Activated T-cell treated with anti-CD3 and anti-CD28 coated beads for 24 hours (primary cell): Measurements from ENCODE around the gene ICAM1.

Experiments
- DNase-seq: peaks from one replicate; pipeline ENCODE4 v3.0.0-alpha.2; 2020; ENCODE audit warnings: low read depth

The ICAM1 gene

DNA sequence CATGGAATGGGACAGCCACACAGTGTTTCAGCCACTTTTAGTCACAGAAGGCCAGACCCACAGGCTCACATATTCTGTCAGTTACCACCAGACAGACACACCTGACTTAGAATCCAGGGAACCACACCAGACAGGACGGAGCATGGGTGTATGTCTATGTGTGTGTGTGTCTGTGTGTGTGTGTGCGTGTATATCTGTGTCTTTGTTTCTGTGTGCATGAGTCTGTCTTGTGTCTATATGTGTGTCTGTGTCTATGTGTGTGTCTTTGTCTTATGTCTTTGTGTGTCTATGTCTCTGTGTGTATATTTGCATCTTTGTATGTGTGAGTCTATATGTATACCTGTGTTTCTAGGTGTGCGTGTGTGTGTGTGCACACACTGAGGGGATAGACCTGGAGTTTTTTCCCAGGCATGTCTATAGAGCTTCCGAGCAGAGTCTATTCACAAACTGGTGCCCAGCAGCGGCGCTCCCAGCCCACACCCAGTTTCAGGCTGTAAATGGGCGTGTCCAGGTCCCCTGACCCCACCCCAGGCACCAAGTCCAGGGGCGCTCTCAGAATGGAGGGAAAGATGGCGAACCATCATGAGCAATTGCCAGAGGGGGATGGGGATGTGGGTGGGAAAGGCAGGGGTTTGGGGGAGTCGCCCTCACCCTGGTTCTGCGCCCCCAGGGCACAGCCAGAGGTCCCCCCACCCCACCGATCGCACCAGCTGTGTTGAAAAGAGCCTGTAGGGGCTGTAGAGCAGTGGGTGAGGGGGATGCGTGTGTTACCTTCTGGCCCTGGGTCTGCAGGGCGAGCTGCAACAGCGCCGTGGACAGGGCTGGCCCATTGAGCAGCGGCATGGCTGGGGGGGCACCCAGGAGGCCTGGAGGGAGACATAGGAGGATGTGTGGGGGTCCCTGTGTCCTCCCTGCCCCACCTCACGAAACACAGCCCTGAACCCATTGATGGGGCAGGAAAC, 51.2 kb downstream of the ICAM1 start:
- no peak for DNase-seq

DNA sequence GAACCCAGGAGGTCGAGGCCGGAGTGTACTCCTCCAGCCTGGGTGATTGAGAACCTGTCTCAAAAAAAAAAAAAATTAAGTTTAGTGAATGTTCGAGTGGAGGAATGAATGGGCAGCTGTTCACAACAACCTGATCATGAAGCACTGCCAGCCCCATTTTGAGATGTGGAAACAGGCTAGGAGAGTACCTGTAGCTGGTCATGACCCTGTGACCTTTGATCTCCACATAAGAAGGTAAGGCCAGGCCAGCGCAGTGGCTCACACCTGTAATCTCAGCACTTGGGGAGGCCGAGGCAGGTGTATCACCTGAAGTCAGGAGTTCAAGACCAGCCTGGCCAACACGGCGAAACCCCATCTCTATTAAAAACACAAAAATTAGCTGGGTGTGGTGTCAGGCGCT, 54.8 kb downstream of the ICAM1 start:
- no peak for DNase-seq

DNA sequence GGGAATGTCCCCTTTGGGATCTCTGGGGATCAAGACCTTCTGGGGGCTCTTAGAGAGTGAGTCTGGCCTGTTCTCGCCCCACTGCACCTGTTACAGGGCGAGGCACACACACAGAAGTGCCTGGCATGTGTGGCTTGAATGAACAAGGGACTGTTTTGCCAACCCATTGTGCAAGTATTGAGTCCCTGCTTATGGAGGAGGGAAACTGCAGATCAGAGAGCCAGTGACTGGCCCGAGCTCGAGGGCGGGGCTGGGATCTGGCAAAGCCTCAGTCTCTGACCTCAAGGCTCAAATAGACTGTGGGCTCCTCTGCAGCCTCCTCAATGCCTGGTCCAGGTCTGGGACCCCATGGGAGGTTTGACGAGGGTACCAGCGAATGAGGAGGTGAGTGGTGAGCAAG, 56.9 kb downstream of the ICAM1 start:
- no peak for DNase-seq

DNA sequence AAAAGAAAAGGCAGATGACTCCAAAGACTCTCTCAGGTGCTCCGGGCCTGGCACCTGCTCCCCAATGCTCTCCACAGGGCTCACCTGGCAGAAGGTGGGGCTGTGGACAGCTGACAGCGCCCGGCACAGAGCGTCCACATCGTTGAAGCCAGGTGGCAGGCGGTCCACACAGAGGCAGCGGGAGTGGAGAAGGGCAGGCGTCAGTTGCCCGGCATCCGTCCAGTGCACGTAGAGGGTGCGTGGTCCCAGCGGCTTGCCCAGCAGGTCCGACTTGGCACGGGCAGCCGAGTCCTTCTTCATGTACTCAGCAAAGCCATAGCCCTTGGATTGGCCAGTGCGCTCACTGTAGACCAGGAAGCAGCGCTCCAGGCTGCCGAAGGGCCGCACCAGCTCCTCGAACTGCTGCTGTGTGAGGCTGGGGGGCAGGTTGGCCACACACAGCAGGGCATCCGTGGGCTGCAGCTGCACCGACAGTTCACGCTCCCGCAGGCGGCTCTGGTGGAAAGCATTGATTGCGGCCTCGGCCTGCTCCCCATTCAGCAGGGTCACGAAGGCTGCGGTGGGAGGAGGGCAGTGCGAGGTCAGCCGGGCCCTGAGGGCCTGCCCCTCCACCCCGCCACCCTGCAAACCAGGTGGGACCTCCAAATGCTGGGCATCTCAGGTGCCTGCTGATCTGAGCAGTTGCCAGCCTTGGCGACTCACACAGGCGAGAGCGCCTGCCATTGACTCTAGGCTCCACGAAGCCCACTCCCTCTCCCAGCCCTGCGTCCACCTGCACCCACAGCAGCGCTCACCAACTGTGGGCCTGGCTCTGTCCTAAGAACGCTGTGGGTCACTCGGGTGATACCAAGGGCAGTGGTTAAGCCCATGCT, 57.9 kb downstream of the ICAM1 start:
- no peak for DNase-seq

DNA sequence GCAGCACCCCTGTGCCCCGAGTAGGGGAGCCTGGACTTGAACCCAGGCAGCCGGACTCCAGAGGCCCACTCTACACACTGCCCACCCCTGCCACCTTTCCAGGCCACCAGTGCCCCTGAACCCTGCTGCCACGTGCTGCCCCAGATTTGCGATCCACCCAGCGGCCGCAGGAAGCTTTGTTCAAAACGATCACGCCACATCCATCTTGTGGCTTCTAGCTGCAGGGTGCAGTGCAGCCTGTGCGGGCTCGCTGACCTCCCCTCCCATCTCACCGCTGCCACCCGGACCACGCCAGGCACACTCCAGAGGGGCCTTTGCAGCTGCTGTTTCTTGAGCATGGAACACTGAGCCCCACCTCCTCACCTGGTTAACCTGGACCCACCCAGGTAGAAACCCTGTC, 58.6 kb downstream of the ICAM1 start:
- DNase-seq, result no peak

DNA sequence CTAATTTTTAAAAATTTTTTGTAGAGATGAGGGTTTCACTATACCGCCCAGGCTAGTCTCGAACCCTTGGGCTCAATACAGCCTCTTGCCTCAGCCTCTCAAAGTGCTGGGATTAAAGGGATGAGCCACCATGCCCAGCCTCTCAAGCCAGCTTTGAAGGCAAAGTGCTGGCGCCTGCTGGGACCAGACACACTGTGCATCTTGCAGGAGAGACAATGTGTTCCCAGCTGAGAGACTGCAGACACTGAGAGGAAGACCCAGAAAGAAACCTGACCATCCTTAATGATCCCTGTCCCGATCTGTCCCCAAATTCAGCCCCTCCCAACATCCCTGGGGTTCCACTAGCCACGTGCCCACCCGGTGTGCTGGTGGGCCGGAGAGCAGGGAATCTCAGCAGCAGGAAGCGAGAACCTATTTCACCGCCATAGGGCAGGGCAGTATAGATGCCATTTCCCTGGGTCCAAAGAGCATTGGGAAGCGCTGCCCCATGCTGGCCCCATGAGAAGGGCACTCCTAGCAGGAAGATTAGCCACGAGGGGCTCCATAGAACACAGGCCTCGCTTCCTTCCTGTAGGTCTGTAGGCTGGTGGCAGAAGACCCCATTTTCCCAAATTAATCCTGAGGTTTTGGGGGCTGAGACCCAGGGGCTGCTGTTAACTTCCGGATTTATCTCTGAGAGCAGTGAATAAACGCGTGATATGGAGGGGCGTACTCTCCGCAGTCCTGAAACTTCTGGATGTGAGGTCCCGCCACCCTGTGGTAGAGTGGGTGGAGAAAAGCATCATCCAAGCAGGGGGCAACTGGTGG, 61.4 kb downstream of the ICAM1 start:
- no peak for DNase-seq

DNA sequence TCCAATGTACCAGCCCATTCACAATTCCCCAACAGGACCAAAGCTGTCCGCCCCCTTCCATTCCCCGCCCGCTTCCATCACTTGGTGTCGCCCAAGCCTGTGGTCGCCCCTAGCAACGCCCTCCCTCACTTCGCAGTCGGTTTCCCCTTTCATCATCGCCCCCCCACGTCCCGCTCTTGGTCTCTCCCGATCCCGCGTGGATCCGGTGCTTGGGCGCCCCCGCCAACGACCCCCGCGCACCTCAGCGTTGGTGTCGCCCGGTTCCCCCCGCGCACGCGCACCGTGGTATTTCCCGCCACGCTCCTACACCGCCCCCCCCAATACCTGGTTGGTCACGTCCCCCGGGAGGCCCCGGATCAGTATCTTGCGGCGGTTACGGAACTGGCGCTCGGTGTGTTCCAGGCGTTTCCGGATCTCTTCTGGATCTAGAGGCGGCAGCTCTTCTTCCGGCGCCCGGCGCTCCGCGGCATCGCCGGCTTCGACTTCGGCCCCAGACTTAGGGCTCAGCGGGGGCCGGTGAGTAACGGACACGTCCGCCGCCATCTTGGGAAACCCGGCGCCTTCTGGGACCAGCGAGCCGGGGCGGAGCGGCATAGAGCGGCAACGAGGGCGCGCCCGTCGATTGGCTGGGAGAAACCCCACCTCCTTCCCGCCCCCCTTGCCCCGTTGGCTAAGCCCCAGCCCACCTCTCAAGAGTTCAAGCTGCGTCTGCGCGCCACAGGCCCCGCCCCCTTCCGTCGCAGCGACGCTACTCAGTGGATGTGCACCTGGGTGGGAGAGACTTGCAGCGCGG, 62.2 kb downstream of the ICAM1 start, which contains the start of gene RAVER1:
TSS of gene RAVER1 (minus strand) at position 565 of the 793 bp plus-strand sequence. CDS start at position 543, 22 bp downstream.
- DNase-seq, result peak; percentile 97

DNA sequence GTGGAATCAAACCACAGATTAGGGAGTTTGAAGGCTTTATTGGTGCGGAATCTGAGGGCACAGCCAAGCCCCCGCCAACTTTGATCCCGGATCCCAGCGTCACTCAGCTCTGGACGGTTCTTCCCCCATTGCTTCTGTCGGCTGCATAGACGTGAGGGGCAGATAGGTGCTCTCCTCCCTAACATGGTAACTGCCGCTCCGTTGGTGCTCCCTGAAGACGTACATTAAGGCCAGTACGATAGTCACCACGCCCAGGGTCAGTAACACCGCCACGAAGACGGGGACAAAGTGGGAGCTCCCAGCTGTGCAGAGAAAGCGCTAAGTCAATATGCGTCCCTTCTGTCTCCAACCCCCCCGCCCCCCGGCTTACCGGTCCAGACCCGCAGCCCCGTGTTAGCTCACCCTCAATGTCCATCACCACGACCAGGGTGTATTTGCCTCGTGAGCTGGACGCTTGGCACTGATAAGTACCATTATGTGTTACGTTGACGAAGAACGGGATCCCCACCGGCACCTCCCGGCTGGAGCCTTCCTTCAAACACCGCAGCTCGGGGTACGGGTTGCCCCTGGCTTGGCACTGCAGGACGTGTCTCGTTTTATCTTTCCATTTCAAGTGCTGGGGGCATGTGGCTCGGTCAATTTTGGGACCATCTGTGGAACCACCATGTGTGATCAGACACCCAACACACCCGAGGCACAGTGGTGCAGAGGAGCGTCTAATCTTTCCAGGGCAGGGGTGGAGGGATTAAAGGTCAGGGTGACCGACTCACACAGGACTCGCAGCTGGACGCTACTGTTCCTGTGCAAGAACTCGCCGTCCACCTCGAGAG, 63.1 kb downstream of the ICAM1 start:
- DNase-seq, result no peak

DNA sequence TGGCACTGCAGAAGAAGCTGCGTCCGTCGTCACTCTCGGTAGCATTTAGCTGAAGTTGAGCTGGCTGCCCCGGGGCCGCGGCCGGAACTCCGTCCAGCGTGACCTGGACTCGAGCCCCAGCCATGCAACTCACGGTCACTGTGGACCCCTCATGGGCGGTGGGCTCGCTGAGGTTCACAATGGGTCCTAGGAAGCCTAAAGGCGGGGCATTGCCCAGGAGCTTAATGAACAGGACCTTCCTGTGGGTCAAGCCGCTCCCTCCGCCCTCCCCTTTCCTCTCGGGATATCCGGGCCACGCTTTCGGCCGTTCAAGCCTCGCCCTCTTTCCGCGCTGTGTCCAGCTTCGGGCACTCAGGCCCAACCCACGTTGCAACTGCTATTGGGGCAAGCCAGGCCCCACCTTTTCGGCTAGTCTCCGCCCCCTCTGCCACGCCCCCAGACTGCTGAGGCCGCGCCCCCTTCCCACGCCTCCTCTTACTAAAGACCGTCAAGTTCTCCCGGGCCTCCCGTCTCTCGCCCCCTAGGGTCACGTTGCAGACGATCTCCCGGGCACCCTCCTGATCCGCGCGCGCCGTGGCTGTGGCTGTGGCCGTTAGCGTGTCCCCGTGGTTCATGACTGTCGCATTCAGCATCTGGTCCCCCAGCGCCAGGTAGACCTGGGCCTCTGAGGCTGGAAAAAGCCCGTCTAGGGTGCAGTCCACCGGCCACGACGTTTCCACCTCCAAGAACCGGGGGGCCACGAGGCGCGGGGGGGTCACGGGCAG, 63.9 kb downstream of the ICAM1 start:
- peak; percentile 41 for DNase-seq

DNA sequence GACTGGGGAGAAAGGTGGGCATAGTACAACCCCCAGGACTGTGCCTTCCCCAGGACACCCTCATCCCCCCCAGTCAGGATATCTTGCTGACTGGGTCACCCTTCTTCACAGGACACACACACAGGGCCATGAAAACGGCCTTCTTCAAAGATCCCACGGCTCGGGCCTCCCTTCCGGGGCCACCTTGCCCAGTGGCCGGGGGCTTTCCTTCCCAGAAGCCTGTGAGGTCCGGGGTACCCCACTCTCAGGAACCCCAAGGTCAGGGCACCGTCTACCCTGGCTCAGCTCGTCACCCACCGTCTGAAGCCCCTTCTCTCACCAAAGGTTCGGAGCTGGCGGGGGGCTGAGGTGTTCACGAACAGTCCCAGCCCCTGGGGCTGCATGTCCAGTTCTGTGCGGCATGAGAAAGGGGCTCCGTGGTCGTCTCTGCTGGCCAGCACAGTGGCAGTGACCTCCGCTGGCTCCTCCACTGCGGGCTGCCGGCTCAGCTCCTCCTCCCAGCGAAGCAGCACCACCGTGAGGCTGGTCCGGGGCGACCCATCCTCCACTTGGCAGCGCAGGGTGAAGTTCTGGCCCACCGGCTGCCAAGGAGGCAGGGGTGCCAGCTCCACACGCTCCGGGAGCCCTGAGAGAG, 64.5 kb downstream of the ICAM1 start:
- no peak for DNase-seq
